ENCODE measurements around the gene ENO4.

ENO4 gene

DNA sequence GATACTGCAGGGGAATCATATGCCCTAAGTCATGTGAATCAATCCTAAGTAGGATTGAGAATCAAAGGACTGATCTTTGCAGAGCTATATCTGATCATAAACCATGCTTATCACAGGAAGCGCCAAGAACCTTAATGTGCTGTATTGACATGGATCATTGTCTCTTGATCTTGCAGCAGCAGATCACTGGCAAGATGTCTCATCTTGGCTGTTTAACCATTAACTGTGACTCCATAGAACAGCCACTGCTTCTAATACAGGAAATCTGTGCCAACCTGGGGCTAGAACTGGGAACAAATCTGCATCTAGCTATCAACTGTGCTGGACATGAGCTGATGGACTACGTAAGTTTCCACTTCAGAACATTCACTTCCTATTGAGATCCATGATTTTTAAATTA is 21.6 kb downstream of the ENO4 start:
- DNase-seq, result no peak

DNA sequence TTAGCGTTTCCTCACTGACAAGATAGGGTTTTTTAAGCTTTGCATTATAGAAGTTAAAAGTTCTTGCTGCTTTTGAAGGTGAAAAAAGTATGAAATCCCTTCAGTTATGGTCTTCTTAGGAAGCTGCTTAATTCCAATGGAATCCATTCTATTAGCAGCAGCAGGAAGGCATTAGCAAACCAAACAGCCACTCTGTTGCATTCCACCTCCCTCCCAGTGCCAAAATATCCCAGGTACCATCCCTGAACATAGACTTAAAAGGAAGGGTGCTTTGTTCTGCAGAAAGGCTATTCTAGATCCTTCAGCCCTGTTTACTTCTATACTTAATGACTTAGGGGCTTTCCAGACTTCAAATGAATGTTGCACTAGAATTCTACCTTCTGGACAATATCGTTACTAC is 23.8 kb downstream of the ENO4 start:
- no peak for DNase-seq

DNA sequence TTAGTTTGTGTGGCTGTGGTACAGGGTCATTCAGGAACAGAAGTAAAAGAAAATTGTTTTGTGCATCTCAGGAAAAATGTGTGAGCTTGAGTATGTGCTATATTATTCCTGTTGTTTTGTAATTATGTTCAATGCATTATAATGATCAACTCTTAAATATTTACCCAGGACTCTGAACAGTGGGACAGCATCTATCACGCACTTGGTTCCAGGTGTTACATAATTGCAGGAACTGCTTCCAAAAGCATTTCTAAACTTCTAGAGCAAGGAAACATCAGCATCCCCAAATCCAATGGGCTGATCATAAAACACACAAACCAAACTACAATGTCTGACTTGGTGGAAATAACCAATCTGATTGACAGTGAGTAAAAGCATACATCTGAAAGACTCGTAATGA is 26.6 kb downstream of the ENO4 start:
- DNase-seq, result no peak

DNA sequence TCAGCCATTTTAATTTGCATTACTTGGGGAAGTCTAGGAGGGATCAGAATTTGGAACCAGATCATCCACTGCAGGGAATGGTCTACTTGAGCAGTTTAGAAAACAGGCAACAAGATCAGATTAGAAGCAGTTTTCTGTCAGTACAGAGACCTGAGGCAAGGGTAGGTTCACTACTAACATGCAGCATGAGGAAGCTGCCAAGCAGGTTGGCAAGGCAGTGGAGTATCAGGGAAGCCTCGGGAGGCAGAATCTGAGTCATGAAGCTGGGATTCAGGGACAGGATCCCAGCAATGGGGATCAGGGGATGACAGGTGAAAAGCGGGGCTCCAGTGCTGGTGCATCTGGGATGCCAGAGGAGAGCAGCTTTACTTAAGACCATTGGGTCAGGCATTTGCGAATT is 28.1 kb downstream of the ENO4 start:
- no peak for DNase-seq

DNA sequence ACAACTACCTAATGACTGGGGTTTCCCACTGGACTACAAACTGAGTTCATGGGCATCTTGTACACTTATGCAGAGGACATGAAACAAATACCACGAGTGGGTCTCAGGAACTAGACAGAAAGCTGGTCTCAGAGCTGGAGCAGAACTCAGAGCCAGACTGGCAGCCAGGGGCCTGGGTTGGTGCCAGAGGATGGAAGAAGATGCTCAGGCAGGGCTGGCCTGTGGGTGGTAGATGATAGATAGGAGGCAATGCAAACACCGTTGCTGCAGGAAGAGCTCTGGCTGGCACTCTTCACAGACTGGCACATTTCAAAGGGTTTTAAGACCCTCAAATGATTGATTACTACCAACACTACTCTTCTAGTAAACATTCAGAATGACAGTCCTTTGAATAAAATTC is 28.8 kb downstream of the ENO4 start:
- no peak for DNase-seq

DNA sequence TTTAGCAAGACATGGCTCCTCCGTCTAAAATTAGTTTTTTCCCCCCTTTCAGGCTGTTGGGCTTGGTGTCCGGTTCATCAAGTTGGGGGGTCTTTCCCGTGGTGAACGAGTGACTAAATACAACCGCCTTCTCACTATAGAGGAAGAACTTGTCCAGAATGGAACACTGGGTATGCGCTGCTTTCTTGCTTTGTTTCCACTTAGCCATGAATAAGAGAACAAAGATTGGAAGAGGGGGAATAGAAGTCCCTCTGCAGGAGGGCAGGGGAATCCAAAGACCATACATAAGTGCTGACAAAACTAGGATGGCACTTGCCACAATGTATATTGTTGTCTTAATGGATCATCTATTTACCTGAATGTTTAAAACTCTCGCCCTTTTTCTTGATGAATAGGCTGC is 30.5 kb downstream of the ENO4 start:
- no peak for DNase-seq

DNA sequence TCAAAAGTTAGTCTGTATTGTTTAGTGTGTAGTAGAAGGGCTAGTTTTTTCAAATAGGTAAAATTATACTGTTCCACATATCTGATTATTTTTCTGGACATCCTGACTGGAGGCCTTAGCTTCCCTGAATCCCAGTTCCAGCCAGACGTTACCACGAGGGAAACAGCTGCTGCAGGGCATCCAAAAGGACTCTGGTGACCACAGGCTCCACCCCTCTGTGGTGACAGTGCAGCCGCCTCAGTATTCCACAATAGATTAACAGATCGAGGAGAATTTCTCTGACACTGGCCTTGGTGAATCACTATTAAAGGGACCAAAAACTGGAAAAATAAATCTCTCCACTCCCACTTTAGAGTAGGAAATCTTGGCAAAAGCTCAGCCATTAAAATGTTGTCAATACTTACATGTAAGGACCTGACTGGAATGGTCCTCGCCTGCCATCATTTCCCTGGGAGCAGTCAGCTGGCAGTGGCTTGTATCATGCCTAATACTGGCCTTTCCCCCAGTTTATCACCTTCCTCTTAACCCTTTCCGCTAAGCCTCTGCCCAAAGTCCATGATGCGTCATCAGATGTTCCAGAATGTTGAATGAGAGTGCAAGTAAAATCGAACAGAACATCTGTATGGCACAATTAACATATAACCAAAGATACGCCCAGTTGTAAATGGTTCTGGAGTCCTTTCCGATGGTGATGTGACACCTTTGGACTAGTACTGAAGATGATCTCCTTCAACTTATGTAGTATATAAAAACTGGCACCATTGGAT is 31.6 kb downstream of the ENO4 start:
- DNase-seq, result no peak

DNA sequence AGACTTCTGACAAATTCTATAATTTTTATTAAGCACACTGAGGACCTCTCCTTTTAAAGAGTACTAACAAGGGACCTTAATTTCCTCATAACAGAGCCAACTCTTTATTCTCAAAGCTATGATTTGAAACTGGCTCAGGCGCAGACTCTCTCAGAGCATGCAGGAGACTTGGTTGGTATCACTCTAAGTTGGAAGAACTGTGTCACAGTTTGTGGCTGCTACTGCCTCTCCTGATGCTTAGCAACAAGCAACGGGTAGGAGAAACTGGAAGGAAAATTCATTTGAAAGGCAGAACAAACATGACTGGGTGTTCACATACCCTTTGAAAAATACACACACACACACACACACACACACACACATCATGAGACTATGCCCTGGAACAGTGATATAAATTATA is 33.3 kb downstream of the ENO4 start:
- DNase-seq, result no peak

DNA sequence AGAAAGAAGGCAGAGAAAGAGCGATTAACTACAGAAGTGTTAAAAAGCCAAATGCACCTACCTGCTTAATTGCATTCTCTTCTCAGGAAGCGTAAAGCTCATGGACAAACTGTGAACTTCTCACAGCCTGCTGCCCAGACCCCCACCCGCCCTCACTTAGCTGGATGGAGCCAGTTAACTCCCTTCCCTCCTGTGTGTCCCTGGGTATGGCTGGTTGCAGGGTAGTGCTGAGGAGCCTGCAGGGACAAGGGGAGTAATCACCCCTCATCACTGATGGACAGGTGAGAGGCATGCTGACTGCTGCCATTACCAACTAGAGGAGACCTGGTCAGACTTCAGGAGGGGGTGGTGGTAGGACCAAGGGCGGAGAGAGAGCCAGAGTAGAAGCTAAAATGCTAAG is 37.5 kb downstream of the ENO4 start:
- no peak for DNase-seq

DNA sequence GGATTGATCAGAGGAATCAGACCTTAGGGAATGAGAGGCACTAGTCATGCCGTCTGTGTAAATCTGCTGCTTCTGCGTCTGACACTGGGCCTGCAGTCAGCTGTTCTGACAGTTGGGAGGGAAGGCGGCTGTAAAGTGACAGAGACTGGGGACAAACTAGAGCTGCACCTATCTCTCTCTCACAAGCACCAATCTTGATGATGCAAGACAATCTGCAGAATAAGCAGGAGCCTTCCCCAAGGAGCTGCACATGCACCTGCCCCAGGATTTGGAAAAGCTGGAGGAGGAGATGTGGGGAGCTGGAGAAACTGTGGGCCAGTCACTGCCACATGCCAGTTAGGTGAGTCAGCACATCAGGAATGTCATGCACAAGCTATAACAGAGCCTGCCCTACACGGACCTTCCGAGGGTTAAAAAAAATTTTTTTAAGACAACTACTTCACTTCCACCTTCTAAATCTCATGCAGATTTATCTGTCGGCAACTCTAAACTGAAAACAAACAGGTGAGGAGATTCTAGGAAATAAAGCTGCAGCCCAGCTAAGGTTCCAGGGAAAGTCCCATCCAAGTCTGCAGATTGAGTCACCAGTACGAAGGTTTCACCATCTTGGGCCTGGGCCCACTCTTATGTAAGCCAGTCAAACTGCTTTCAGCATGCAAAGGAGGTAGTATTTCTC is 39.2 kb downstream of the ENO4 start:
- no peak for DNase-seq

DNA sequence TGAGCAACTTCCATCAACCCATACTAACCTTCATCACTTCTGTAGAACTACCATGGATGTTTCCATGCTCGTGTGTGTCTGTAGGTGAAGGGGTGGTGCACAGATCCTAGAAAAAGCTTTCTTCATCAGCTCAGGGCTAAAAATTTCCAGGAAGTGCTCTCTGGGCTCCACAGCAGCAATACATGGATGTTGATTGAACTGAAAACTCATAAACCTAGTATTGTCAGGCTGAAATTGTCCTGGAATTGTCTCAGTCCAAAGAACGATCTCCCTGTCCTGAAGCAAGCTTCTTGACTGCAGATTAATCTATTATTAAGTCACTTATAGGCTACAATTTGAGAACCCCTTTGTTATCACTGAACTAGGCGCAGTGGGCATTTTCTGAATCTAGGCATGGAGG is 39.8 kb downstream of the ENO4 start:
- no peak for DNase-seq

DNA sequence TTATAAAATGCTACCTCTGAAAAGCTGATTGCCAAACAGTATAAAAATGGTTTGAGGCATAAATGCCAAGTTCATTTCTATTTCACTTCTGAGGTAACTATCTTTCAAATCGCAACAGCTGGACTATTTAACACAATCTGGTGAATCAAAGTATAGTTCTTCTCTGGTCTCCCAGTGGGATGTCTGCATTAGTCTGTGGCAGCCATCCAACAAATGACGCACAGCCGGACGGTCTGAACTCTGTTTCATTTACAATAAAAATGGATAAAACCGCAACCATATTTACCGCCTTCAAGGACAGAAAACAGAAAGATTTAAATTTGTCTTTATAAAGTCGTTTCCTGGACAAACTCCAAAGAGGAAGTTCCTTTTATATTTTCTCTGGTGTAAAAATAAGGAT is 41.9 kb downstream of the ENO4 start:
- DNase-seq, result no peak

DNA sequence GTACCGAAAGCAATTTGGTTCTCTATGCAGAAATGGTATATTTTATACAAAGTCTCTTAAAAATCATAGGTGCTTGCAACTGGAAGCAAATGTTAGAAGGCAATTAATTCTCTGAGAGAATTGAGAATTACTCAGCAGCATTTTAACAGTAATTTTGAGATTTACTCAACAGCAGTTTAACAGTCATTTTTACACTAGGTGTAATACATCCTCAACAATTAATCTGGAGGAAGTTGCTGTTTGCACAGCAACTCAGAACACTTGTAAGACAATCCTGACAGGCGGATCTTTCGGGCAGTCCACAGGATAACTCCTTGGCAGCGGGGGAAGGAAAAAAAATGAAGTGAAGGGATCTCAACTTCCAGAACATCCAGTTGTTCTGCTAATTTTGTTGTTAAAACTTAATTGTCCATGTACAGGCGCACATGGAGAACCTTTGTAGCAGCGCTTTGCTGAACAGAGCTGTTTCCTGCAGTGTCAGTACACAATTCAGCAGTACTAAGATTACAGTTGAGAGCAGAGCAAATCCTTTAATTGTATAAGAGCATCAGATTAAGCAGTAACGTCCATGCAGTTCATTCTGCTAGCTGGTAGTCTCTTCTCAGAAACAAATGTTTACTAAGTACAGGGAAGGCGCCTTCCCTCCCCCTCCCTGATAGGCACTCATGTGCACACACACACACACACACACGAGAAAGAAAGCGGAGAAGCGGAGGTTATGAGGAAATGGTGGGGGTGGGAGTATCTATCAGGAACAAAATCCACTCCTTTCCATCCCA is 43.8 kb downstream of the ENO4 start:
- DNase-seq, result no peak

DNA sequence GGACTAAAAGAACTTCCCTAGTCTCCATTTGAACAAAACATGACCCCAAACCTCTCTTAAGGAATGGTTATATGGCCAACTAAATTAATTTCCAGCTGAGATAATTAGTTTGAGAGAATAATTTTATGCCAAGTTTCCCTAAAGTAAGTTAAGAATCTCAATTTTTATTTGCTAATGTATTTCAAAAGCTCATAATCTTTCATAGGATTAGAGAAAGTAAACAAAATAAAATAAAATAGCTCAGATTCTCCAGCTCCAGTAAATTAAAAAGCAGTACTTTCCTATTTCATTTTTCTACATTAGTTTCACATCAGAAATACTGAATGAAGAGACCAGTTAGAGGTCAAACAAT is 44.4 kb downstream of the ENO4 start:
- no peak for DNase-seq

DNA sequence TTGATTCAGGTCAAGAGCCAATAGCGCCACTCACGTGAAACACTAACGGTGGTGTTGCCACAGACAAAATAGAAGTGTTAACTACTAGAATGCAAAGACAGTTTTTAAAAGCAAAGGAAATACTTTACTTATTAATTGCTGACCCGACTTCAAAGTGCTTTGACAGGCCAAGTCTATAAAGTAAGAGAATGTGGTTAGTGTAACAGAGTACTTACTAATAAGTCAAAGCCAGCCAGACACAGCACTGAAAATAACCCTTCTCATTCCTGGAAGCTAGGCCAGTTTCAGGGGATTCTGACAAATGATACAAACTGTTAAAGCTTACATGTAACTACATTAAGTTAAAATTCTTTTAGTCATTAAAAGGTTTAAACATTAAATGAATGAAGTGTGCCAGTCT is 50.3 kb downstream of the ENO4 start:
- no peak for DNase-seq

DNA sequence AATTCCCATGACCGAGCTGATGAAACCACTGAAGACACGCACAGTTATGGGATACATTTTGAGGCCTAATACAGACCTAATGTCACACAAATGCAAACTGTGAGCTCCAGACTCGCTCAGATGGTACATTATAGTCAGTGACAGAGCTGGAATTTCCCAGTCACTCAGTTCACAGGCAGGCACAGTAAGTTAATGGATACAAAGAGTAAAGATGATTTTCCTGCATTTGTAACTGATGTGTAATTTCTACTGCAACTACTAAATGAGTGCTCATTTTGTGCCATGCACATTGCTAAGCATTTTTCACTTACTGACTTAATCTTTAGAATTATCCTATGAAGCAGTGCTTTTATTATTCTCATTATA is 56.5 kb downstream of the ENO4 start:
- no peak for DNase-seq

DNA sequence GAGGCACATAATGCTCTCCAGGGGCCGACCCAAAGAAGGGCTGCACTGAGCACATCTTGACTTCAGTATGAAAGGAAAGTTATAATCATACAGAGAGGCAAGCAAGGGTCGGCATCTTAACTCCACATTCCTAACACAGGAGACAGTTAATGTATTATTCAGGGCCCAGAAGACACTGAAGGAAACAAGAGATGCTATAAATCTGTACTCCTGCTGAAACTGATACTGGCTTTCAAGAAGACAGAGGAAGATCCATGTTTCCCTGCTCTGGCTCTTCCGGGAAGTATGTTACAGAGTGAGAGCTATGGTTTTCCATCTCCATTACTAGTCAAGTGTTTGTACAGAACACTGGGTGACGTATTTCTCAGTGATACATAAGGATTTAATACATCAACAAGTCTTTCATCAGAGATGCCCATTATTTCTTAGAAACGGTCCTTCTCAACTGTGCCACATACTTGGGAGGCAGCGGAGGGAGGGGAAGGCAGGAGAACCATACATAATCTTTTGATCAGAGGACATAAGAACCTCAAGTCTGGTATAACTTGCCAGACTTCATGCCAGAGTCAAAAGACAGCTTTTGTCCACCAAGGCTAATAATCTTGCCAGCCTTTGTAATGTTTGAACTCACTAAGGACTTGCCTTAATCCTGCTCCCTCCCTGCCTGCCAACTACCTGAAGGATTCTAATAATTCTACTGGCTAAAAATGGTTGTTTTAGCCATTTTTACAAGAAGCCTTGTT is 58.1 kb downstream of the ENO4 start:
- no peak for DNase-seq

DNA sequence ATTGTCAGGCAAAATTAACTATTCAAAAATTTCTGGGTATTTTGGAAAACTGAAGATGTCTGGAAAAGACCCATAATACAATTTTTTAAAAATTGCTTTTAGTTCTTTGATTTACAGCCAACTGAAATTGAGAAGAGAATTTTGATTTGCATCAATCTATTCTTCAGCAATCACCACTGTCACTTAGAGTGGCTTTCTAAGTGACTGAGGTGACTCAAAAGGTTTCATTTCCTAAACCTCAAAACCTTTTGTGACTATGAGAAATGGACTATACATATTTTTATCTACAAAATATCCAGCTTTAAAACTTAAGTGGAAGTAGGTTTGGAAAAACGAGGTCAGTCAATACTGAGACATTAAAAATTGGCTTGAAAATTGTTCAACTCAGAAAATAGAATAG is 60.0 kb downstream of the ENO4 start:
- DNase-seq, result no peak

DNA sequence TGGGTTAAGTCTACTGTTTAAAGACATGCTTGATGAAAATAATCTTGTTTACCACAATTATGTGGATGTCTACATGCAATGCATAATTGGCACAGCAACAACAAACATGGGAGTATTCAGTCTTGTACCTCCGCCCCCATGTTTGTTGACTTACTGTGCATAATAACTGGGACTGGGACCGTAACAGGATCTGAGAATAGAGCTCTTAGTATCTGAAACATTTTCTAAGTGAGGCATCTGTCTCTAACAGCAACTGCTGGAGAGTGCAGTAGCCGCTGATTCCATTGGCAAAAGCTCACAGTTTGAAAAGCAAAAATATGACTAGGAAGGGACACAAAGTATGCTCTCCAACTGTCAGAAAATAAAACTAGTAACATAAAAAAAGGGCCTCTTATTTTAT is 61.6 kb downstream of the ENO4 start:
- no peak for DNase-seq

DNA sequence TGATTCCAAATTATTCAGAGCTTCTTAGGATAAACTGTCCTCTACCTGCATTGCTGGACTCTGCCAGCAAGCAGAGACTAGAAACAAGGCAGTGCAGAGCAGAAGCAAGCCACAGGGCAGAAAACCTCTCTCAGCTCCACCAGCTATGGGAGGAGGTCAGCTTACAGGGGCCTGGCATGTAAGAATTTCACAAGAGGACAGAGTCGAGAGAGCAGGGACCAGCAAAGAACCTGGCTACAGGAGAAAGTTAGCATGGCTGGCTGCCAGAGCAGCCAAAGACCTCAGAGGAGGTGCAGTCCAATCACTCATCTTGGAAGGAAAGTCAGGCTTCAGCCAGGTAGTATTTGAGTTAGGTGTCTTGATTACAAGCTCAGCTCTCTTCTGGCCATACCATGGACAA is 62.9 kb downstream of the ENO4 start:
- no peak for DNase-seq

DNA sequence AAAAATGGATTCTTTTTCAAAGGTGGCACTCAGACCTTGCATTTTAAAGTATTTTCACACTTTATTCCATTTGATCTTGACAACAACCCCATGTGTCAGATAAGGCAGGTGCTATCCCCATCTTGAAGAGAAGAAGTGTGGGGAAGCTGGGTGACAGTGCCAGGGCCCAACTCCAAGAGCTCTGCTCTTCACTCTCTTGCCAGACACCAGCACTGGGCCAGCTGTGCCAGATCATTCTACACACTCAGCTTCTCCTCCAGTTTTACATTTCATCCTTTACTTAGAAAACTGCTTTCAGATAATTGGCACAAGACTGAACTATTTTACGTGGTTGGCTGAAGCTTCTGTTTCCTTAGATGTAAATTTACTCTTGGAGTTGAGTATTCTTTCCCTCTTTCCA is 64.4 kb downstream of the ENO4 start:
- DNase-seq, result no peak

DNA sequence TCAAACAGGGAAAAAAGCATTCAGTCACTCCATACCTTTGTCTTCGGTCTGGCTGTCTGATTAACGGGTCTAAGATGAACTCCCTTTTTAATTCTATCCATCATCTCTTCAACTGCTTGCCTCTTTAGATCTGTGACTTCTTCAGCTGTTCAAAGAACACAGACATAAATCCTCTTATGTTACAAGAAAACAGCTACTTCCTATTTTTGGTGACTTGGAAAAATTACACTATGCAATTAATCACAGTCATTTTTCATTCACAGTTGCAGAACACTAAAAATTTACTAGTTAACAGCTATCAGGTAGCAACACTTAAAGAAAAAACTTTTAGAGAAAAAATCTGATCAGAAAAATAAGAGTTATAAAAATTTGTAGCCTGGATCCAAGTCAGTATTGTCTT is 66.0 kb downstream of the ENO4 start:
- no peak for DNase-seq

DNA sequence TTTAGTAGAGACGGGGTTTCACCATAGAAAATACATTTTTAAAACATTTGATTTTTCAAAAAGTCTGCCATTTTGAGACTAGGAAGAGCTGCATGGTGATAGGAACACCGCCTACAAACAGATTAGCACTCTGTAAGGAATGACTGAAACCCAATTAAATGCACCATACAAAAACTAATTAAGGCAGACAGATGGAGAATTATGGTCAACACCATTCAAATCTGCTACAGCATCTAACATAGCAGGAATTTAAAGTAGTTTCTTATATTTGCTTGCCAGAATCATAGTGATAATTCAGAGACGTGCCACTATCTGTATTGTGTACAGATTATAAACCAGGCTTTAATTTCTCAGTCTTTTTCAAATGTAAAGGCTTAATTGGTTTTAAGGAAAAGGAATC is 68.2 kb downstream of the ENO4 start:
- DNase-seq, result no peak

DNA sequence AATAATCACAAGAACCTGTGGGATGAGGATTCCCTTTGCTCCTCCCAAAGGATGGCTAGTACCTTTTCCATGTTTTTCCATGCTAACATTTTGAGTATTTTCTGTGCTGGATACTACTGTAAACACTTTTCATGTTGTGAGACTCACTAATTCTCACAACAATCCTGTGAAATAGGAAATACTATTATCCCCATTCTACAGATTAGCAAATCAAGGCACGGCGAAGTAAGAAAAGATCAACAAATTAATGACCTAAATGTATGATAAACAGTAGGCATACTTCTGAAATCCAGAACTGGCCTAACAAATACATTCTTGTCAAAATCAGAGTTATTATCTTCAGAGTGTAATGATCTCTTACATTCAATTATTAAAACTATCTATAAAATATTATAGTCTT is 69.3 kb downstream of the ENO4 start:
- DNase-seq, result no peak

All from CD4-positive, alpha-beta T cell treated with Interleukin-21 for 1 hour (primary cell).